HG02870 (cell line): ENCODE measurements around the gene ING5.
"Not testable (repeated sequence)": the region's sequence is repeated elsewhere in the genome, so short reads cannot be mapped to it uniquely, and the experiment has no call there.

Experiments used
- ATAC-seq: cut with Tn5 transposase; IDR thresholded peaks from one replicate; pipeline ENCODE4 v1.9.1; 2021; ENCODE audit warnings: mild to moderate bottlenecking, moderate library complexity; ENCODE audit not compliant: unreplicated experiment

The ING5 gene

DNA sequence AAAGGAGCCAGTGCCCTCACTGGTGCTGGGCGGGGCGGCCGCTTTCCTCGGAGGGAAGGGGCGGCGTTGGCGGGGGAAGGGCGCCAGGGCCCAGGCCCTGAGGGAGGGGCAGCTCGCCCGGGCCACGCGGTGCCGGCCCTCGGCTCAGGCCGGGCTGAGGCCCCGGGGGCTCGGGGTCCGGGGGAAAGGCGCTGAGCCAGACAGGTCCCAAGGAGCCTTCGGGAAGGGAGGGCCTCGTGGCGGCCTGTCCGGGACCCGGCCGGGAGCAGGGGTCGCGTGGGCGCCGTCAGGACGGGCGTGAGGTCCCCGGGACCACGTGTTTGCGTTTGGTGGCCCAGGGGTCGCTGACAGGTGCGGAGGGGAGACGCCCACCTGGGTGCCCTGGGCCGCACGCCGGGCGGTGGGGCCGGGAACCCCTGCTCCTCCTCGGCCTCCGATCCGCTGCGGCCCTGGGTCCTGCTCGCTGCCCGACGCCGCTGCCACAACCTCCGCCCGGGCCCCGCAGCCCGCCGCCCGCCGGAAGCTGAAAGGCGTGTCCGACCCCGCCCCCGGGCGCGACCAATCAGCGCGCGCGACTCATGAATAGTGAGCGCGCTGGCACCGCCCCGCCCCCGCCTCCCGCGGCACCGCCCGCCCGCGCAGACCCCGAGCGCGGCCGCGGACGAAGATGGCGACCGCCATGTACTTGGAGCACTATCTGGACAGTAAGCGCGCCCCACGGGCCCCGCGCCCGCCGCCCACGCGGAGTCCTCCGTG is at the start of gene ING5:
Gene ING5, plus strand, starts transcription at position 641 of the 756 bp plus-strand sequence. Its CDS starts 27 bp downstream, at position 668.
- peak; percentile 59 for ATAC-seq

- ATAC-seq: no peak
Observed at GRCh38 chr2:241652142-241652541, 49.7 kb upstream of the ING5 start.

GRCh38 chr2:241652722-241653121 is 49.1 kb upstream of the ING5 start:
- ATAC-seq: no peak

GRCh38 chr2:241653210-241653750 is 48.6 kb upstream of the ING5 start:
- no peak for ATAC-seq

DNA sequence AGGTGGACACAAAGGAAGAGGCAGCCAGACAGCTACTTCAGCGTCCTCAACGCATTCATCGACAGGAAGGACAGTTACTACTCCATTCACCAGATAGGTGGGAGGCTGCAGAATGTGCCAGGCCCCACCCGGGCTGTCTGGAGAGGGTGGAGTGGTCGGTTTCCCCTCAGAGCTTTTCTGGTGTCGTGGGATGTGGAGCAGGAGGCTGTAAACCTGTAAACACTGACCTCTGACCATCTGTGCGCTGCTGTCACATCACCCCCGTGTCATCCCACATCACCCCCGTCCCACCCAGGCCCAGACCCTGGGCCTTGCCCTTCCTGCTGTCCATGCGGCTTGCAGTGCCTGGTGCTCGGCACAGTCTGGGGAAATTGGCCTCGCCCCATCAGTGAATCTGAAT is 47.3 kb upstream of the ING5 start:
- no peak for ATAC-seq

GRCh38 chr2:241655516-241656189 is 46.2 kb upstream of the ING5 start:
- no peak for ATAC-seq

GRCh38 chr2:241656190-241656741 is 45.6 kb upstream of the ING5 start:
- no peak for ATAC-seq

- ATAC-seq: no peak
Observed at GRCh38 chr2:241657786-241658254, 44.0 kb upstream of the ING5 start.

GRCh38 chr2:241658296-241658695 is 43.5 kb upstream of the ING5 start:
- no peak for ATAC-seq

GRCh38 chr2:241659150-241659739 is 42.6 kb upstream of the ING5 start:
- no peak for ATAC-seq

GRCh38 chr2:241660593-241661213 is 41.1 kb upstream of the ING5 start:
- no peak for ATAC-seq

GRCh38 chr2:241662731-241663130 is 39.1 kb upstream of the ING5 start:
- ATAC-seq: not testable (repeated sequence)

DNA sequence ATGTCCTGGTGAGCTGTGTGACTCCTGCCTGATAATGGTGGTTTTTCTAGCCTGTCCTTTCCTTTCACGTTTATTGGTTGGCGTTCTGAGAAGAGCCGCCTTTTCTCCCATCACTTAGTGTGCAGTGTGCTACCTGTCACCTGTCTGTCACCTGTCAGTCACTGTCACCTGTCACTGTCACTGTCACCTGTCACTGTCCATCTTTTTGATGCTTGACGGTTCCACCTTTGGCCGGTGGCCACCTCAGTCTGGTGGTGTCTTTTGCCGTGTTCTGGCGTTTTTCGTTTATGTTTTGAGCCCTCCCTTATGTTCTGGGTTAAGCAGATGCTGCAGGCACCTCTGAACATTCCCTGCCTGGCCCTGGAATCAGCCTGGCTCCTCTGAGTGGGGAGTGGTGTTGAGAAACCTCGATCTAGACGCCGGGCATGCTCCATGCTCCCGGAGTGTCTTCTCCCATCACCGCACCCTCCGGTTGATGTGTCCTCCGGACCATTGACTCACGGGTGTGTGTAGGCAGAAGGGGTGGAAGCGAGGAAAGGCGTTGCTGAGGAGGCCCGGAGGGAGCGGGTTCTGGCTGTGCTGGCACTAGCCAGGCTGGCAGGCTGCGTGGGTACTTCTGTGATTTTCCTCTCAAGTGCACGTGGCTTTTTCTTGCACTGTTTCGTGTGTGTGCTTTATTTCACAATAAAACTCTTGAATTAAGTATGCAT is 36.0 kb upstream of the ING5 start:
- ATAC-seq: no peak

GRCh38 chr2:241666627-241667400 is 35.0 kb upstream of the ING5 start:
- no peak for ATAC-seq

- ATAC-seq: no peak
Observed at GRCh38 chr2:241668354-241668753, 33.5 kb upstream of the ING5 start.

DNA sequence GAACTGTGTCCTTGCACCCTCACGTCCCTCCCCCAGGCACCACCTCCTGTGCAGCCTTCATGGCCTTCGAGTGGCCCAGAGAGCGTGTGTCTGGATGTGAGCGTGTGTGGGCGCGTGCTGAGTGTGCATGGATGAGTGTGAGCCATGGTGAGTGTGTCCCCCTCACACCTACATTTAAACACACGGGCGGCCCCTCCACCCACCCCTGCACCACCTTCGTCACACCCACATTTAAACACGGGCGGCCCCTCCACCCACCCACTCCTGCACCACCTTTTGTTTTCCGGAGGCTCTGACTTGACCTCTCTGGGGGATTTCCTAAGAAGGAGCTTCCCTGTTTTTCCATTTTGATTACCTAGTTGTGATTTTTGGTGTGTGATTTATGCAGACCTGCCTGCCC is 33.0 kb upstream of the ING5 start:
- ATAC-seq: no peak

GRCh38 chr2:241670333-241671110 is 31.3 kb upstream of the ING5 start:
- no peak for ATAC-seq

DNA sequence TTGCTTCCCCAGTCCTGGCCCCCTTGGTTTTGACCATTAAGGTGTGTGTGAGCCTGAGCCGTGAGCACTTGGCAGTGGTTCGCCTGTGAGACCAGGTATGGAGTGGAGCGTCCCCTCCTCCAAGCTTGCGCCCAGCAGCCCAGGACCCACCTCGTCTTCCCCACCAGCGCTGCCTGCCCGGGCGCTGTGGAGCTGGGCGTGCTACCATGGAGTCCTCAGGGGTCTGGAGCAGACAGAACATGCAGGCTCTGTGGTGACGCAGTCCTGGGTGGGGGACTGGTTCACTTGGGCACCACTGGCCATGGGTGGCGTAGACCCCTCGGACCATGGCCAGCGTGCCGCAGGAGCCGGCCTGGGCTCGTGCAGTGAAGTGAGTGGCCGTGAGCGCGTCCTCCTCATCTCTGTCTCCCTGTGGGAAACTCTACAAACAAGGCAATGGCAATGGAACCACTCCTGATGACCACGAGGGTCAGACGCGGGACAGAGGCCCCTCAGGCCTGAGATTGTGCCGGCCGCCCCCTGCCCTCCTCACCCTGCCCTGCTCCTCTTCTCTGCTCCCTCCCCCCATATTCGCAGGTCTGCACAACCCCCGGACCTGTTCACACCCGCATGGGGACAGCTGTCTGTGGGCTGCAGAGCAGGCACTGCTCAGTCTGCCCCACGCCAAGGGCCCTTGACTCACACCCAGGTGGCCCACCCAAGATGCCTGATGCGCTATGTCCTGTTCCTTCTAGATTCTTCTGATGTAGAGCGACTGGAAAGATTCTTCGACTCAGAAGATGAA is 30.2 kb upstream of the ING5 start:
- ATAC-seq: no peak
